ENCODE data around the gene TMTC2.

TMTC2 gene

GRCh38 chr12:83016218-83016835 is 329.6 kb downstream of the TMTC2 start:
- H3K4me3 ChIP-seq (replicated peaks; ENCODE audit: low read depth, low read length) = peak overlapping the region; percentile 51
- DNase-seq (ENCODE audit: low read depth) = peak; percentile 85
- no peak for TF ChIP-seq CTCF (IDR thresholded peaks at IDR 0.05; ENCODE audit: low read length, missing control alignments)

GRCh38 chr12:83016991-83017390 is 330.3 kb downstream of the TMTC2 start:
- no peak for TF ChIP-seq CTCF (IDR thresholded peaks at IDR 0.05; ENCODE audit: low read length, missing control alignments)
- H3K4me3 ChIP-seq (replicated peaks; ENCODE audit: low read depth, low read length) = no peak overlapping the region
- DNase-seq (ENCODE audit: low read depth) = no peak

- no peak for TF ChIP-seq CTCF (IDR thresholded peaks at IDR 0.05; ENCODE audit: low read length, missing control alignments)
- H3K4me3 ChIP-seq (replicated peaks; ENCODE audit: low read depth, low read length) = no peak overlapping the region
- DNase-seq (ENCODE audit: low read depth) = no peak
Observed at GRCh38 chr12:83018088-83018487, 331.4 kb downstream of the TMTC2 start.

- DNase-seq (ENCODE audit: low read depth) = no peak
- H3K4me3 ChIP-seq (replicated peaks; ENCODE audit: low read depth, low read length) = no peak overlapping the region
- TF ChIP-seq CTCF (IDR thresholded peaks at IDR 0.05; ENCODE audit: low read length, missing control alignments) = no peak
Observed at GRCh38 chr12:83027021-83027723, 340.5 kb downstream of the TMTC2 start.

- no peak for DNase-seq (ENCODE audit: low read depth)
- H3K4me3 ChIP-seq (replicated peaks; ENCODE audit: low read depth, low read length) = no peak overlapping the region
- TF ChIP-seq CTCF (IDR thresholded peaks at IDR 0.05; ENCODE audit: low read length, missing control alignments) = no peak
Observed at GRCh38 chr12:83031196-83031595, 344.5 kb downstream of the TMTC2 start.

- no peak for TF ChIP-seq CTCF (IDR thresholded peaks at IDR 0.05; ENCODE audit: low read length, missing control alignments)
- no peak for DNase-seq (ENCODE audit: low read depth)
- no peak overlapping the region for H3K4me3 ChIP-seq (replicated peaks; ENCODE audit: low read depth, low read length)
Observed at GRCh38 chr12:83036847-83037246, 350.1 kb downstream of the TMTC2 start.

GRCh38 chr12:83039413-83039812 is 352.7 kb downstream of the TMTC2 start:
- no peak for TF ChIP-seq CTCF (IDR thresholded peaks at IDR 0.05; ENCODE audit: low read length, missing control alignments)
- H3K4me3 ChIP-seq (replicated peaks; ENCODE audit: low read depth, low read length) = no peak overlapping the region
- DNase-seq (ENCODE audit: low read depth) = no peak

Measured in fibroblast of pulmonary artery (primary cell).